Activated naive CD4-positive, alpha-beta T cell treated with anti-CD3 and anti-CD28 coated beads, Interleukin-2, amount 50 U/mL, for 24 hours (primary cell): ENCODE results near the gene MIS18BP1.
"Not testable (repeated sequence)": the region's sequence is repeated elsewhere in the genome, so short reads cannot be mapped to it uniquely, and the experiment has no call there.

Source experiments
- H3K27ac Mint-ChIP-seq: one replicate; pipeline ENCODE4 v1.8.0; 2021; ENCODE audit warnings: mild to moderate bottlenecking, mixed read lengths
- H3K27me3 Mint-ChIP-seq: one replicate; pipeline ENCODE4 v1.8.0; 2021; ENCODE audit warnings: mixed read lengths
- H3K36me3 Mint-ChIP-seq: one replicate; pipeline ENCODE4 v1.8.0; 2021; ENCODE audit warnings: mixed read lengths
- H3K4me1 Mint-ChIP-seq: one replicate; pipeline ENCODE4 v1.8.0; 2021; ENCODE audit warnings: mixed read lengths
- H3K4me3 Mint-ChIP-seq: one replicate; pipeline ENCODE4 v1.8.0; 2021; ENCODE audit warnings: mild to moderate bottlenecking, mixed read lengths
- H3K9me3 Mint-ChIP-seq: one replicate; pipeline ENCODE4 v1.8.0; 2021; ENCODE audit warnings: mixed read lengths

MIS18BP1 gene

GRCh38 chr14:45253070-45253753 lies at the start of gene MIS18BP1:
MIS18BP1 (minus strand) TSS chr14:45253202; CDS start chr14:45247286, 5,916 bp downstream.
- Mint-ChIP-seq H3K27me3 (no peaks in the 10 kb centered on the region), H3K27ac (peak within 1 kb of the TSS; percentile 95), H3K9me3 (peaks cover 4% of the 10 kb centered on the region), H3K4me1 (peaks cover 19% of the 10 kb centered on the region), H3K4me3 (peak within 1 kb of the TSS; percentile 95), H3K36me3 (peaks cover 1% of the 10 kb centered on the region)

DNA sequence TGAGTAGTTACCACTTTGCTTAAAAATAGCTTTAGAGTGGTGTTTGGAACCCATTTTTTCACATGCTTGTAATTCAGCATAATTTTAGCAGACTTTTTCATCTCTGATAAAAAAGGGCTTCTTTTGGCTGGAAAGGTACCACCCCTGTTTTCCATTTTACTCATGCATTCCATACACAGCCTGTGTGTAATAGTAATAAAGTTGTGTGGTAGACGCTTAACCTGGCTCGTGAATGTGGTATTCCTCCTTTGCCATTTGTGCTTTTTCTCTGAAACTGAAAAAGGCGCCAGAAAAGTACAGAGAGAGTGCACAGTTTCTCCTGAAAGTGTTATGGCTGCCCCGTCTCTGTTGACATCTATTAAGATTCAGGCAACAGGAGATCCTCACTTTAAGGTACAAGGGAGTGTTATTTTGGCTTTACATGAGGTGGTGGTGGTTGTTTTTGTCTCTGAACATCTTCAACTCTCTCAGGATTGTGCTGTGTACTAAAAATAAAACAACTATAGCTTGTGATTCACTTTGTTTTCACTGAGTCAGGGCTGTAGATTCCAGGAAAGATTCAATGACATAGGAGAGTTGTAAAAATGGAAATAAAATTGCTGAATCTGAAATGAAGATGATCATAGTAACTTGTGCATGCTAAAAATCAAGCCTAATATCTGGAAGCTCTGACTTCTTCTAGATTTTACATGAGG lies 45.6 kb upstream of the MIS18BP1 start:
- Mint-ChIP-seq H3K27ac (no peak overlapping the region), H3K4me3 (no peak overlapping the region), H3K4me1 (peaks cover 14% of the 10 kb centered on the region), H3K9me3 (peaks cover 6% of the 10 kb centered on the region), H3K36me3 (no peaks in the 10 kb centered on the region), H3K27me3 (no peaks in the 10 kb centered on the region)

DNA sequence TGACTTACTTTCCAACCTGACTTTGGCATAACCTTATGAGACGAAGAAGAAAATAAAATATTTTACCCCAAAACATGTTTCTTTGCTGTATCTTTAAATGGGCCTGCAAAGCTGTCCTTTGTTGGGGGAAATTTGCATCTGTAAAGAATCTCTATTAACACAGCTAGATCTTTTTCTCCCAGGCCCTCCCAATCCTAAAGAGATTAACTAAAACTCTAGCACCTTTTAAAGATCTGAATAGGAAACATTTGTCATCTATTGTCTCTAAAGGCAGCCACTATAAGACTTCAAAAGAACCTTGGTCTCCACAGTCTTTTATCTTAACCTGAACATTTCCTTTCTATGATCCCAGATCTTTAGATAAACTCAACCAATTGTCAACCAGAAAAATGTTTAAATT lies 41.8 kb upstream of the MIS18BP1 start:
- H3K36me3 Mint-ChIP-seq, H3K27me3 Mint-ChIP-seq, H3K9me3 Mint-ChIP-seq, H3K27ac Mint-ChIP-seq, H3K4me3 Mint-ChIP-seq: not testable (repeated sequence)
- peaks cover 14% of the 10 kb centered on the region for H3K4me1 Mint-ChIP-seq

- H3K9me3 Mint-ChIP-seq, result no peaks in the 10 kb centered on the region
- H3K4me3 Mint-ChIP-seq, result no peak overlapping the region
- H3K36me3 Mint-ChIP-seq, result peaks cover 4% of the 10 kb centered on the region
- H3K27ac Mint-ChIP-seq, result no peak overlapping the region
- H3K27me3 Mint-ChIP-seq, result peaks cover 2% of the 10 kb centered on the region
- peaks cover 14% of the 10 kb centered on the region for H3K4me1 Mint-ChIP-seq
These were observed 37.5 kb upstream of the MIS18BP1 start for GRCh38 chr14:45290547-45290946.

GRCh38 chr14:45287610-45288009 lies 34.6 kb upstream of the MIS18BP1 start:
- H3K36me3 Mint-ChIP-seq, result peaks cover 5% of the 10 kb centered on the region
- H3K4me3 Mint-ChIP-seq, result no peak overlapping the region
- no peaks in the 10 kb centered on the region for H3K9me3 Mint-ChIP-seq
- peaks cover 3% of the 10 kb centered on the region for H3K27me3 Mint-ChIP-seq
- no peaks in the 10 kb centered on the region for H3K4me1 Mint-ChIP-seq
- H3K27ac Mint-ChIP-seq, result no peak overlapping the region

DNA sequence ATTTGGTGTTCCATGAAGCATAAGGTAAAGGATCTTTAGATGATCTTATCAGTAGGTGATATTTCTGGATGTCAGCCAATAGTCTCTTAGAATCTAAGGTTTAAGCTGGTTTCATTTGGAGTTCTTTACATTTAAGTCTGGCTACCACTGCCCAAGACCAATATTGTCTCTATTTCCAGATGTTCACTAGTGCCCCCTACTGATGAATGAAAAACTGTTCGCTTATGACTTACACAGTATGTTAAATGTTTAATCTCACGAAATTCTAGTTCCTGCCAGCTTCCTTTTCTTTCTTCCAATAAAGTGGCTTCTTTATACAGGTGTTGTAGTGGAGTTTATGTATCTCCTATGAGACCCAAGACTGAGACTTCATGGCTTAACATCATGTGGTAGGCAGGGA lies 31.8 kb upstream of the MIS18BP1 start:
- Mint-ChIP-seq H3K4me3 (no peak overlapping the region), H3K27ac (no peak overlapping the region), H3K9me3 (peaks cover 10% of the 10 kb centered on the region), H3K36me3 (peaks cover 12% of the 10 kb centered on the region), H3K27me3 (peaks cover 3% of the 10 kb centered on the region), H3K4me1 (no peaks in the 10 kb centered on the region)

GRCh38 chr14:45281731-45282400 lies 28.9 kb upstream of the MIS18BP1 start:
- not testable (repeated sequence) for H3K9me3 Mint-ChIP-seq, H3K4me1 Mint-ChIP-seq, H3K4me3 Mint-ChIP-seq, H3K27ac Mint-ChIP-seq, H3K27me3 Mint-ChIP-seq
- H3K36me3 Mint-ChIP-seq, result peaks cover 12% of the 10 kb centered on the region

DNA sequence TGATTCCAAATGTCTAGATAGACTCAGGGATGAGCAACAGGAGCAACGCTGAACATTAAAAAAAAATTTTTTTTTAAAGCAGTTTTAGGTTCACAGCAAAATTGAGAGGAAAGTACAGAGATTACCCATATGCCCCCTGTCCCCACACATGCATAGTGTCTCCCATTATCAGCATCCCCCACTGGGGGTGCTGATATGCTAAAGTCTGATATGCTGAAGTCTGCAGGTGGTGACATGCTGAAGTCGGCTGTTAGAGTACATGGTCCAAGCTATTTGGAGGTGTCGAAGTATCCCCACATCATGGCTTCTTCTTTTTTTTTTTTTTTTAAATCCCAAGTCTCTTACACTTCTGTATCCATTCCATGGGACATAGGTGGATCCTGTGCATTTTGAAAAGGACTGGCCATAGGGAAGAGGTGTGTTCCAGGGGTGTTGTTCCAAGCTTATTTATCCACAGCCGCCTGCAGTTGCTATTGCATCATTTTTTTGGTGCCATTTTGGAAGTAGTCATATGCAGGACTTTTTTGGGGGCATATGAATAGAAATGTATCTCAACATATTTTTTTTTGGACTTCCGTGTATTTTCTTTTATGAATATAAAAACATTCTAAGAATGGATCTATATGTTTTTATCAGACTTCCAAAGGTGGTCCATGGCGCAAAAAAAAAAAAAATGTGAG lies 19.0 kb upstream of the MIS18BP1 start:
- no peaks in the 10 kb centered on the region for H3K9me3 Mint-ChIP-seq
- no peak overlapping the region for H3K27ac Mint-ChIP-seq
- H3K27me3 Mint-ChIP-seq, result no peaks in the 10 kb centered on the region
- H3K36me3 Mint-ChIP-seq, result no peaks in the 10 kb centered on the region
- no peak overlapping the region for H3K4me3 Mint-ChIP-seq
- H3K4me1 Mint-ChIP-seq, result no peaks in the 10 kb centered on the region

GRCh38 chr14:45270031-45270430 lies 17.0 kb upstream of the MIS18BP1 start:
- no peak overlapping the region for H3K27ac Mint-ChIP-seq
- H3K36me3 Mint-ChIP-seq, result no peaks in the 10 kb centered on the region
- peaks cover 1% of the 10 kb centered on the region for H3K27me3 Mint-ChIP-seq
- H3K4me3 Mint-ChIP-seq, result no peak overlapping the region
- H3K4me1 Mint-ChIP-seq, result no peaks in the 10 kb centered on the region
- no peaks in the 10 kb centered on the region for H3K9me3 Mint-ChIP-seq

GRCh38 chr14:45267071-45267470 lies 14.1 kb upstream of the MIS18BP1 start:
- H3K4me1 Mint-ChIP-seq, result no peaks in the 10 kb centered on the region
- peaks cover 4% of the 10 kb centered on the region for H3K27me3 Mint-ChIP-seq
- peaks cover 2% of the 10 kb centered on the region for H3K36me3 Mint-ChIP-seq
- no peaks in the 10 kb centered on the region for H3K9me3 Mint-ChIP-seq
- H3K27ac Mint-ChIP-seq, result no peak overlapping the region
- no peak overlapping the region for H3K4me3 Mint-ChIP-seq

- Mint-ChIP-seq H3K27ac (no peak overlapping the region), H3K9me3 (peaks cover 26% of the 10 kb centered on the region), H3K4me1 (no peaks in the 10 kb centered on the region), H3K27me3 (peaks cover 4% of the 10 kb centered on the region), H3K36me3 (peaks cover 12% of the 10 kb centered on the region), H3K4me3 (no peak overlapping the region)
These were observed 9.6 kb upstream of the MIS18BP1 start for GRCh38 chr14:45262637-45263036.

DNA sequence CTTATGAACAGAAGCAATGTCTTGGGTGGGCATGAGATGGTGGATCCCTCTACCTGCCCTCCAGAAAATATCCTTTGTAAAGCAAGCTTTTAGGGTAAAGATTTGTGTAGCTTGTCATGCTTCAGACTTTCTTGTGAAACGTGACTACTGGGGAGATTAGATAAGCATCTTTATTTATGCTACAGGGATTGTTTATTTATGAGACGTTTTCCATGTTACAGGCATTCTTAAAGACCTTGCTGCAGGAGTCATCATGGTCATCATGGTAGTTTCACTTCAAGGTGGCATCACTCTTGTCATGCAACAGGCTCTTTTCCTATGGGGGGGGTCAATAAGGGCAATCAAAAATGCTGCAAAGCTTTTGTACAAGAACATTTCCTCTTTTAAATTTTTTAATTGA lies 8.2 kb upstream of the MIS18BP1 start:
- no peaks in the 10 kb centered on the region for H3K4me1 Mint-ChIP-seq
- no peak overlapping the region for H3K27ac Mint-ChIP-seq
- peaks cover 12% of the 10 kb centered on the region for H3K36me3 Mint-ChIP-seq
- peaks cover 26% of the 10 kb centered on the region for H3K9me3 Mint-ChIP-seq
- no peak overlapping the region for H3K4me3 Mint-ChIP-seq
- peaks cover 4% of the 10 kb centered on the region for H3K27me3 Mint-ChIP-seq

- H3K4me3 Mint-ChIP-seq, result no peak overlapping the region
- peaks cover 26% of the 10 kb centered on the region for H3K9me3 Mint-ChIP-seq
- peaks cover 12% of the 10 kb centered on the region for H3K36me3 Mint-ChIP-seq
- H3K27me3 Mint-ChIP-seq, result peaks cover 2% of the 10 kb centered on the region
- H3K4me1 Mint-ChIP-seq, result no peaks in the 10 kb centered on the region
- no peak overlapping the region for H3K27ac Mint-ChIP-seq
These were observed 5.8 kb upstream of the MIS18BP1 start for GRCh38 chr14:45258805-45259204.

- Mint-ChIP-seq H3K27ac (no peak overlapping the region), H3K4me1 (no peaks in the 10 kb centered on the region), H3K9me3 (peaks cover 26% of the 10 kb centered on the region), H3K4me3 (no peak overlapping the region), H3K36me3 (peaks cover 9% of the 10 kb centered on the region), H3K27me3 (no peaks in the 10 kb centered on the region)
These were observed 5.1 kb upstream of the MIS18BP1 start for GRCh38 chr14:45258073-45258472.

DNA sequence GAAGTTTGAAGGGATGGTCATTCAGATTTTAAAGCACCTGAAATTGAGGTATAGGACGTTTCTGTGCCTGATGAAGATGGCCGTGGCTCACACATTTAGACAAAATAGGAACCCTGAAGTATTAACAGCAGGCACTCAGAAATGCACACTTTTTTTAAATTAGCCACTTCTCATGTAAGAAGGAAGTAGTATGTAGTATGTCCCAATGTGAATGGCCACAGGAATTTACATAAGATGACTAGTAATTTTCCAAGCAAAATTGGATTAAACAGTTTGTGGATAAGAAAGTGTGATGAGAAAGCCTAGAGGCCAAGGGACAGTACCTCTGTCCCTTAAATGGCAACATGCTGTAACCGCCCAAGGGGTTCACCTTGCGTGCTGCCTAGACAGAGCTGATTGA lies 1.8 kb upstream of the MIS18BP1 start:
- Mint-ChIP-seq H3K27me3 (no peaks in the 10 kb centered on the region), H3K27ac (no peak overlapping the region), H3K9me3 (peaks cover 14% of the 10 kb centered on the region), H3K36me3 (peaks cover 7% of the 10 kb centered on the region), H3K4me3 (peak overlapping the region; percentile 95), H3K4me1 (peaks cover 19% of the 10 kb centered on the region)
